Dendritic cell treated with granulocyte-macrophage colony-stimulating factor and Interleukin-4, amounts not matched to agents 40 ng/mL and 50 ng/mL, for 4 days (primary cell): ENCODE measurements around the gene USP1.

Experiments
- H3K27ac Mint-ChIP-seq: one replicate; pipeline ENCODE4 v1.8.0; 2022; ENCODE audit warnings: mild to moderate bottlenecking, mixed read lengths
- H3K27me3 Mint-ChIP-seq: one replicate; pipeline ENCODE4 v1.8.0; 2022; ENCODE audit warnings: mild to moderate bottlenecking, mixed read lengths
- H3K36me3 Mint-ChIP-seq: one replicate; pipeline ENCODE4 v1.8.0; 2022; ENCODE audit warnings: low read depth, mixed read lengths
- H3K4me1 Mint-ChIP-seq: one replicate; pipeline ENCODE4 v1.8.0; 2022; ENCODE audit warnings: low read depth, mixed read lengths
- H3K4me3 Mint-ChIP-seq: one replicate; pipeline ENCODE4 v1.8.0; 2022; ENCODE audit warnings: mild to moderate bottlenecking, moderate library complexity, mixed read lengths
- H3K9me3 Mint-ChIP-seq: one replicate; pipeline ENCODE4 v1.8.0; 2022; ENCODE audit warnings: mixed read lengths
- intact Hi-C: fragments of 100-400 bp; cut with micrococcal nuclease; formaldehyde crosslinking; loops from one replicate; pipeline ENCODE4 v1.15.0; 2022

USP1 gene

DNA sequence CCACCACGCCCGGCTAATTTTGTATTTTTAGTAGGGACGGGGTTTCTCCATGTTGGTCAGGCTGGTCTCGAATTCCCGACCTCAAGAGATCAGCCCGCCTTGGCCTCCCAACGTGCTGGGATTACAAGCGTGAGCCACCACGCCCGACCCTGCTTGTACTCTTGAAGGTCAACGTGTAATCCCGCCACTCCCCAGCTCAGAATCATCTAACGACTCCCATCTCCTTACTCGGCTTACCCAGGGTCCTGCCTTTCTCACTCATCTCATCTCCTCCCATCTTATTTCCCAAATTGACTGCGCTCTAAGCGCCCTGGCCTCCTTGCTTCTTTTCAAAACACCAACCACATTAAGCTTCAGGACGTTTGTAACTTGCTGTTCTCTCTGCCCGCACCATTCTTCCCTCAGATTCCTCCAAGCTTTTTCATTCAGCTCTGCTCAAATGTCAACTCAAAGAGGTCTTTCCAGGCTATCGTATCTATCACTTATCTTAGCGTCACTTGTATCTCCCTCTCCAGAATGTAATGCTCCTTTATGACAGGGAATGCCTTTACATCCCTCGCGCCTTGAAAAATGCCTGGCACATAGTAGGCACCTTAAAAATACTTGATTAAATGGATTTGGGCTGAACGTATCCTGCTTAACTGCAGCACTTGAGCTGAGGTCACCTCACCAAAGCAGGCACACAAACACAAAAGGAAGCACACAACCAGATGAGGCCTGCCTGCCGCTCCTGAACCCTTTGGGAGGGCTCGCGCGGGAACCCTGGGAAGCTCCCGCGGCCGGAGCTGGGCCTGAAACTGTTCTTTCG, 1.4 kb upstream of the USP1 start:
- no peaks in the 10 kb centered on the region for H3K27me3 Mint-ChIP-seq
- peak overlapping the region; percentile 99 for H3K27ac Mint-ChIP-seq
- H3K9me3 Mint-ChIP-seq: no peaks in the 10 kb centered on the region
- peaks cover 16% of the 10 kb centered on the region for H3K36me3 Mint-ChIP-seq
- peaks cover 28% of the 10 kb centered on the region for H3K4me1 Mint-ChIP-seq
- intact Hi-C loops: loop anchor here (2.0 to 10.0 kb wide), 3 partner anchors 349 to 1361 kb away; partner anchors contain the start of genes ALG6 and ATG4C
- peak overlapping the region; percentile 94 for H3K4me3 Mint-ChIP-seq

DNA sequence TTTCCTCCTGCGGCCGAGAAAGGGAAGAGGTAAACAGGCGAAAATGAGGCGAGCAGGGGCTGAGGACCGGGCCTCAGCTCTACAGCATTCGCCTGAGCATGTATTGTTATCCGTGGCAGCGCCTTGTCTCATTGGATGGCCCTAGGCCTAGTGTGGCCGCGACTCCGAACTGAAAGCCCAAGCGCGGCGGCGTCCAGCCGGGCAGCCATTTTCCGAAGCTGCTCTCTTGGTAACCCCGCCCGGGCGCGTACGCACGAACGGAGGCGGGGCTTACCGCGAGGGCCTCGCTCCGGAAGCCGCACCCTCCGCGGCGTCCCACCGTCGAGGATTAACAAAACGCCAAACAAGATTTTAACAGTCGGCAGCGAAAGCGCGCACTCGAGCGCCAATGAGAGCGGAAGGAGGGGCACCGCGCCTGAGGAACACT, 797 bp upstream of the USP1 start:
- Mint-ChIP-seq H3K27ac (peak overlapping the region; percentile 99), H3K9me3 (no peaks in the 10 kb centered on the region), H3K4me1 (peaks cover 34% of the 10 kb centered on the region), H3K27me3 (no peaks in the 10 kb centered on the region), H3K36me3 (peaks cover 16% of the 10 kb centered on the region), H3K4me3 (peak overlapping the region; percentile 94)
- intact Hi-C loops: loop anchor here (2.0 to 10.0 kb wide), 3 partner anchors 349 to 1361 kb away; partner anchors contain the start of genes ALG6 and ATG4C

DNA sequence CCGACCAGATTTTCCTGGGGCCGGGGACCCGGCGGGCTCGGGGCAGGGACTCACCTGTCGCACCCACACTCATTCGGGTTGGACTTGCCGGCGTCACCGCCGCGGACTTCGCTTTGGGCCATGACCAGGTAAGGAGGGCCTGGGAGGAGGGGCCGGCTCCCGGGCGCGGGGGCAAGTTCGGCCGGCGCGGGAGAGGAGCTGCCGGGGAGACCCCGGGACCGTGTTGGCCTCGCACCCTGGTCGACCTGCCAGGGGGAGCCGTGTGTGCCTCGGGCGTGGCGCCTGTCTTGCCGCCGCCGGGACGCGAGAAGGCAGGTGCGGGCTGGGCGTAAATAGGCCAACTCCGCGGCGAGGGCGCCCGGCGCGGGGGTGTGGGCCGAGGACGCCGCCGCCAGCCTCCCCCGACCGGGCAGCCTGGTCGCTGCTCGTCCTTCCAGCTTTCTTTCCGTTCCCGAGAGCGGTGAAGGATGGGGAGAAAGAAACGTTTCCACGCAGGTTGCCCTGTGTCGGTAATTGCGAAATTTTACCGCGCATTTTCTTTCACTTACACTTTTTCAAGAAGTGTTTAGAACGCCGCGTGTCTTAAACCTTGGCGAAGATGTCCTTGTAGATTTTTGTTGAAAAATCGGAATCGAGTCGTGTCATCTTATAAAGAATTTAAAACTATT, 558 bp downstream of the USP1 start:
- H3K4me3 Mint-ChIP-seq: peak overlapping the region; percentile 94
- H3K27ac Mint-ChIP-seq: peak overlapping the region; percentile 99
- no peaks in the 10 kb centered on the region for H3K27me3 Mint-ChIP-seq
- intact Hi-C loops: loop anchor here (2.0 to 10.0 kb wide), 3 partner anchors 347 to 1363 kb away; partner anchors contain the start of genes ALG6 and ATG4C
- H3K36me3 Mint-ChIP-seq: peaks cover 26% of the 10 kb centered on the region
- H3K9me3 Mint-ChIP-seq: no peaks in the 10 kb centered on the region
- peaks cover 35% of the 10 kb centered on the region for H3K4me1 Mint-ChIP-seq

DNA sequence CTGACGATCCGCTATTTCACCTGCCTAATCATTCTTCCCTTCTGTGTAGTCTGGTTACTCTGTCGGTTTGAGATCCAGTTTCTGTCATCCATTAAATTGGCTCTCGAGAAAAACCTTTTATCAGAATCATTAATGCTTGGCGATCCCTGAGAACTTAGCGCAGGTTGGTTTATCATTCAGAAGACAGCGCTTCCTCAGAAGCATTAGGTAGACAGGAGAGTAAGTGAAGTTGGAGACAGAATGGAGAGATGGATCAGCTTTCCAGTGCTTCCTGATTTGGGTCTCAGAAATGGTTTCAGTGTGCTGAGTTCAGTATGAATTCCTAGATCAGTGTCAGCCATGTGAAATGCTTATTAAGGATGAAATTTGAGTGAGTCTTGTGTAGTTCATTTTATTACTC, 1.3 kb downstream of the USP1 start:
- intact Hi-C loops: loop anchor here (5.0 to 10.0 kb wide), 2 partner anchors 929 to 1363 kb away; partner anchors contain the start of gene ALG6
- Mint-ChIP-seq H3K36me3 (peaks cover 31% of the 10 kb centered on the region), H3K4me1 (peaks cover 35% of the 10 kb centered on the region), H3K27me3 (no peaks in the 10 kb centered on the region), H3K27ac (peak overlapping the region; percentile 99), H3K4me3 (peak overlapping the region; percentile 94), H3K9me3 (no peaks in the 10 kb centered on the region)

DNA sequence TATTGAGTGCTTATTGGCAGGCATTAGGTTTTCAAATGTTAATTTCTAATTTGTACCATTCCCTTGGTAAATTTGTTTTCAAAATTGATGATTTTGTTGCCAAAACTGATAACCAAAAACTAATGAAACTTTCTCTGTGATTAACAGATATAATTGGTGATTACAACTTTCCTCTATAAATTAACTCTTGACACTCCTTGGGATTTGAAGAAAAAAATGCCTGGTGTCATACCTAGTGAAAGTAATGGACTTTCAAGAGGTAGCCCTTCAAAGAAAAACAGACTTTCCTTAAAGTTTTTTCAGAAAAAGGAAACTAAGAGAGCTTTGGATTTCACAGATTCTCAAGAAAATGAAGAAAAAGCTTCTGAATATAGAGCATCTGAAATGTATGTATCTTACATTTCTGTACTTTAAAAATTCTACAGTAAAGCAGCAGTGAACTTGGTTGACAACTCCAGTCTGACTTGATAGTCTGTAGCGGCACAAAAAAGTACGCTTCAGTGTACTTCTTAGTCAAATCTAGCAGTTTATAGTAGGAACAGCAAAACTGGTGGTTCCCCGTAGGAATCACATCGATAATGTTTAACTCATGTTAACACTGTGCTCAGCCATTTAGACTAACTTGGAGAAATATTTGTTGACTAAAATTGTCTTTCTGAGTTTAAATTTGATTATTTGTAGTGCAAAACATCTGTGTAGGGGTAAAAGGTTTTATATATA, 3.0 kb downstream of the USP1 start:
- H3K4me1 Mint-ChIP-seq: peaks cover 39% of the 10 kb centered on the region
- intact Hi-C loops: loop anchor here (5.0 to 10.0 kb wide), 2 partner anchors 927 to 1365 kb away; partner anchors contain the start of gene ALG6
- H3K27me3 Mint-ChIP-seq: no peaks in the 10 kb centered on the region
- no peak overlapping the region for H3K4me3 Mint-ChIP-seq
- H3K27ac Mint-ChIP-seq: no peak overlapping the region
- H3K9me3 Mint-ChIP-seq: no peaks in the 10 kb centered on the region
- peaks cover 42% of the 10 kb centered on the region for H3K36me3 Mint-ChIP-seq

DNA sequence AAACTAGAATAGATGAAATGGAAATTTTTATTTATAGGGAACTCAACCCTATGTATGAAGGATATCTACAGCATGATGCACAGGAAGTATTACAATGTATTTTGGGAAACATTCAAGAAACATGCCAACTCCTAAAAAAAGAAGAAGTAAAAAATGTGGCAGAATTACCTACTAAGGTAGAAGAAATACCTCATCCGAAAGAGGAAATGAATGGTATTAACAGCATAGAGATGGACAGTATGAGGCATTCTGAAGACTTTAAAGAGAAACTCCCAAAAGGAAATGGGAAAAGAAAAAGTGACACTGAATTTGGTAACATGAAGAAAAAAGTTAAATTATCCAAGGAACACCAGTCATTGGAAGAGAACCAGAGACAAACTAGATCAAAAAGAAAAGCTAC, 7.9 kb downstream of the USP1 start:
- Mint-ChIP-seq H3K36me3 (peaks cover 75% of the 10 kb centered on the region), H3K4me3 (no peak overlapping the region), H3K9me3 (no peaks in the 10 kb centered on the region), H3K4me1 (peaks cover 21% of the 10 kb centered on the region), H3K27ac (no peak overlapping the region), H3K27me3 (no peaks in the 10 kb centered on the region)
- intact Hi-C loops: no loop called here

DNA sequence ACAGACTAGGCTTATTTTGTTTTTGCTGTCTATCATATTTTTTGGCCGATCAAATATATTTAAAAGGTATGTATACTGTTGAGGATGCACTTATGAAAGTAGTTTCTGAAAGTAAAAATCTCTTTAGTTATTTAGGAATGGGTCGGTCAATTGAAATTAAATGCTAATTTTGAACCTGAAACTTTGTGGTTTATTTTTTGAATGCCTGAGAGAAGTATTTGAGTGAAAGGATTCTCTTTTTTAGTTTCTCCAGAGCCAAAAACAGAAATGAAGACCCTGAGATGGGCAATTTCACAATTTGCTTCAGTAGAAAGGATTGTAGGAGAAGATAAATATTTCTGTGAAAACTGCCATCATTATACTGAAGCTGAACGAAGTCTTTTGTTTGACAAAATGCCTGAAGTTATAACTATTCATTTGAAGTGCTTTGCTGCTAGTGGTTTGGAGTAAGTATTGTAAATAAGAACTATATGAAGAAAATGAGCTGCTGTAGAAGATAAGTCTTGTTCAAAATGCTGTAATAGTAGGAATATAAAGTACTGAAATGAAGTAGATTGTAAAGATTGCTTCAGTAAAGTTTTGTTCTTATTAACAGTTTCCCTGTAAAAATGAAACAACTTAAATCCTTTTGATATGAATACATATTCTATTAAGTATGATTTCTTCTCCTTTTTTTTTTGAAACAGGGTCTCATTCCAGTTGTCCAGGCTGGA, 11.5 kb downstream of the USP1 start:
- no peak overlapping the region for H3K27ac Mint-ChIP-seq
- H3K36me3 Mint-ChIP-seq: peaks cover 88% of the 10 kb centered on the region
- H3K27me3 Mint-ChIP-seq: no peaks in the 10 kb centered on the region
- H3K9me3 Mint-ChIP-seq: no peaks in the 10 kb centered on the region
- no peak overlapping the region for H3K4me3 Mint-ChIP-seq
- intact Hi-C loops: no loop called here
- H3K4me1 Mint-ChIP-seq: peaks cover 7% of the 10 kb centered on the region

DNA sequence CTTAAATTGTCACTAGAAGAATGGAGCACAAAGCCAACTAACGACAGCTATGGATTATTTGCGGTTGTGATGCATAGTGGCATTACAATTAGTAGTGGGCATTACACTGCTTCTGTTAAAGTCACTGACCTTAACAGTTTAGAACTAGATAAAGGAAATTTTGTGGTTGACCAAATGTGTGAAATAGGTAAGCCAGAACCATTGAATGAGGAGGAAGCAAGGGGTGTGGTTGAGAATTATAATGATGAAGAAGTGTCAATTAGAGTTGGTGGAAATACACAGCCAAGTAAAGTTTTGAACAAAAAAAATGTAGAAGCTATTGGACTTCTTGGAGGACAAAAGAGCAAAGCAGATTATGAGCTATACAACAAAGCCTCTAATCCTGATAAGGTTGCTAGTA, 13.5 kb downstream of the USP1 start:
- H3K4me3 Mint-ChIP-seq: no peak overlapping the region
- no peaks in the 10 kb centered on the region for H3K4me1 Mint-ChIP-seq
- H3K9me3 Mint-ChIP-seq: no peaks in the 10 kb centered on the region
- peaks cover 84% of the 10 kb centered on the region for H3K36me3 Mint-ChIP-seq
- no peaks in the 10 kb centered on the region for H3K27me3 Mint-ChIP-seq
- intact Hi-C loops: no loop called here
- no peak overlapping the region for H3K27ac Mint-ChIP-seq

DNA sequence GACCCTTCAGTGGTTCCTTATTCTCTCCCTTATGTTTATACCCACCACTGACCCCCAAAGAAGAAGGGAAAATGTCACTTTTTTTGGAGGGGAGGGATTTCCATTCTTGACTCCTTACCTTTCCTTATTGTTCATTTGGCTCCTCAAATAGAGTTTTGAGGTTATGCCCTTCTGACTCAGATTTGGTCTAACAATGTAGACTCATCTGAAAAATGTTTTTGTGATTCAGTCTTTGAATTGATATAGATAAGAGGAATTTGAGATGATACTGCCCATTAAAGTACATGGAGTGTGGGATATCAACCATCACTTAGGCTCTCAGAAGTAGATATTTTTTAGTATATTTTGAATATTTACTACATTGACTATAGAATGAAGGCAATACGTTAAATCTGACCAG, 16.1 kb downstream of the USP1 start:
- no peaks in the 10 kb centered on the region for H3K9me3 Mint-ChIP-seq
- no peak overlapping the region for H3K27ac Mint-ChIP-seq
- peaks cover 80% of the 10 kb centered on the region for H3K36me3 Mint-ChIP-seq
- H3K27me3 Mint-ChIP-seq: no peaks in the 10 kb centered on the region
- no peak overlapping the region for H3K4me3 Mint-ChIP-seq
- no peaks in the 10 kb centered on the region for H3K4me1 Mint-ChIP-seq
- intact Hi-C loops: no loop called here

DNA sequence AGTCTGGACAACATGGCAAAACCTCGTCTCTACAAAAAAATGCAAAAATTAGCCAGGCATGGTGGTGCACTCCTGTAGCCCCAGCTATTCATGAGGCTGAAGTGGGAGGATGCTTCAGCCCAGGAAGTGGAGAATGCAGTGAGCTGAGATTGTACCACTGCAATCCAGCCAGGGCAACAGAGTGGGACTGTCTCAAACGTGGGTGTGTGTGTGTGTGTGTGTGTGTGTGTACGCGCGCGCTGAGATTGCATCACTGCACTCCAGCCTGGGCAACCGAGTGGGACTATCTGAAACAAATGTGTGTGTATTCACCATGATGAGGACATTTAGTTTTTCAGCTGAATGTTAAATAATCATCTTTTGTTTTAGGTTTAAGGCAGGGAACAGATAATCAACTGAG, 21.1 kb downstream of the USP1 start:
- Mint-ChIP-seq H3K27ac (no peak overlapping the region), H3K36me3 (peaks cover 52% of the 10 kb centered on the region), H3K27me3 (no peaks in the 10 kb centered on the region), H3K4me1 (no peaks in the 10 kb centered on the region), H3K4me3 (no peak overlapping the region), H3K9me3 (no peaks in the 10 kb centered on the region)
- intact Hi-C loops: no loop called here

DNA sequence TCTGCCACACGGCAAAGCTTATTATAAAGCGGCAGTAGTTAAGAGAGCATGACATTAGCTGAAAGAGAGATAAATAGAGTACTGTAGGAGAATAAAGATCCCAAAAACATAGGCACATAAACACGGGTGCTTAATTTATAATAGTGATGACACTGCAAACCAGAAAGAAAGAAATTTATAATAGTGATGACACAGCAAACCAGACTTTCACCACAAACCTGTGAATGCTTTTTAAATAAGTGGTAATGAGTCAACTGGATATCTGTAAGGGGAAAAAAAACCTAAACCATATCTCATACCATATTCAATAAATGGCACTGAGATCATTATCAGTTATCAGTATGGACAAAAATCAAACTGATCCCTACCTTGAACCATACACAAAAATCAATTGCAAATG, 25.5 kb downstream of the USP1 start:
- no peak overlapping the region for H3K27ac Mint-ChIP-seq
- no peaks in the 10 kb centered on the region for H3K27me3 Mint-ChIP-seq
- H3K4me3 Mint-ChIP-seq: no peak overlapping the region
- peaks cover 59% of the 10 kb centered on the region for H3K36me3 Mint-ChIP-seq
- intact Hi-C loops: no loop called here
- no peaks in the 10 kb centered on the region for H3K9me3 Mint-ChIP-seq
- H3K4me1 Mint-ChIP-seq: no peaks in the 10 kb centered on the region

DNA sequence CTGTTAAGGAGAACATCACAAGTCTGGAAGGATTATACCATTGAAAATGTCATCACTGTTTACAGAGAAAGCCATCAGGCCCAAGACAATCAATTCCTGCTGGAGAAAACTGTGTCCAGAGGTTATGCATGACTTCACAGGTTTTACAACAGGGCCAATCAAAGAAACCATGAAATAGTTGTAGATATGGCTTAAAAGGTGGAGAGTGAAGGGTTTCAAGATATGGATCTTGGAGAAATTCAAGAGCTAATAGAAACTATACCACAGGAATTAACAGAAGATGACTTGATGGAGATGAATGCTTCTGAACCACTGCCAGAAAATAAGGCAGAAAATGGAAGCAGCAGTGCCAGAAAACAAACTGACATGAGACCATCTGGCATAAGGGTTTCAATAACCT, 30.2 kb downstream of the USP1 start:
- H3K36me3 Mint-ChIP-seq: peaks cover 87% of the 10 kb centered on the region
- no peaks in the 10 kb centered on the region for H3K27me3 Mint-ChIP-seq
- H3K4me1 Mint-ChIP-seq: no peaks in the 10 kb centered on the region

DNA sequence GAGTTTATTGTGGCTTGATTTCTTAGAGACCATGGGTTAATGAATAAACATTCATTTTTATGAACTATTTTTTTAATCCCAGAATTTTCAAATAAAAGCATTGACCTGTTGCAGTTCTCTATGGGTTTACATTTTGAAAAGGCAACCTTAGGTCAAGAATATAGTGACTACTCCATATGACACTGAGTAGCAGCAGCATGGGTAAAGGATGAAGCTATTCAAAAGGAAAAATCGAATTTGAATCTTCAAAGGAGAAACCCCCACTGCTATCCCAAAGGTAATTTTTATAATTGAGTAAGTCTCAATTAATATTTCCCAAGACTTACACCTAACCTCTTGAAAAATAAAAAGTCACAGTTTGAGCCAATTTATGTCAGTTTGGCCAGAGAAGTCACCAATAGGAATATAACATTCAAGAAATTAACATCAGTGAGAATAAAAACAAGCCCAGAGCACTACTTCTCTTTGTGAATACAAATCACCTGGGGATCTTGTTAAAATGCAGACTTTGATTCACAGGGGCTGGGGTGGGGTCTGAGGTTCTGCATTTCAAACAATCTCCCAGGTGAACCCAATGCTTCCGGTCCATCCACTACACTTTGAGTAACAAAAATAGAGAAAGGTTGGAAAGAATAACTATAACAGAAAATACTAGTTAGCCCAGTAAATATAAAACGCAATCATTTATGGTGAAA, 39.8 kb downstream of the USP1 start:
- Mint-ChIP-seq H3K27ac (no peak overlapping the region), H3K9me3 (no peaks in the 10 kb centered on the region), H3K27me3 (no peaks in the 10 kb centered on the region), H3K4me3 (no peak overlapping the region), H3K36me3 (peaks cover 66% of the 10 kb centered on the region), H3K4me1 (no peaks in the 10 kb centered on the region)
- intact Hi-C loops: no loop called here

More for the DNA sequence above, 30.2 kb downstream of the USP1 start:
- intact Hi-C loops: no loop called here
- Mint-ChIP-seq H3K9me3 (peaks cover 11% of the 10 kb centered on the region), H3K4me3 (no peak overlapping the region), H3K27ac (no peak overlapping the region)
